ENCODE measurements around the gene FHIP1A.

GRCh38 chr4:151409470-151410313 lies 716 bp downstream of the FHIP1A start:
- TF ChIP-seq GATA3 (IDR thresholded peaks at IDR 0.05; ENCODE audit: low read depth, low read length) (no peak), GATA2 (IDR thresholded peaks at IDR 0.05; ENCODE audit: low read depth, low read length) (no peak)

Measured in SH-SY5Y (cell line).